Iris pigment epithelial cell (primary cell): ENCODE results near the gene PLIN3.
"Not testable (repeated sequence)": the region's sequence is repeated elsewhere in the genome, so short reads cannot be mapped to it uniquely, and the experiment has no call there.

Source experiments
- DNase-seq: peaks from one replicate; pipeline ENCODE4 v3.0.0-alpha.2; 2011; ENCODE audit warnings: low read depth

Gene PLIN3

DNA sequence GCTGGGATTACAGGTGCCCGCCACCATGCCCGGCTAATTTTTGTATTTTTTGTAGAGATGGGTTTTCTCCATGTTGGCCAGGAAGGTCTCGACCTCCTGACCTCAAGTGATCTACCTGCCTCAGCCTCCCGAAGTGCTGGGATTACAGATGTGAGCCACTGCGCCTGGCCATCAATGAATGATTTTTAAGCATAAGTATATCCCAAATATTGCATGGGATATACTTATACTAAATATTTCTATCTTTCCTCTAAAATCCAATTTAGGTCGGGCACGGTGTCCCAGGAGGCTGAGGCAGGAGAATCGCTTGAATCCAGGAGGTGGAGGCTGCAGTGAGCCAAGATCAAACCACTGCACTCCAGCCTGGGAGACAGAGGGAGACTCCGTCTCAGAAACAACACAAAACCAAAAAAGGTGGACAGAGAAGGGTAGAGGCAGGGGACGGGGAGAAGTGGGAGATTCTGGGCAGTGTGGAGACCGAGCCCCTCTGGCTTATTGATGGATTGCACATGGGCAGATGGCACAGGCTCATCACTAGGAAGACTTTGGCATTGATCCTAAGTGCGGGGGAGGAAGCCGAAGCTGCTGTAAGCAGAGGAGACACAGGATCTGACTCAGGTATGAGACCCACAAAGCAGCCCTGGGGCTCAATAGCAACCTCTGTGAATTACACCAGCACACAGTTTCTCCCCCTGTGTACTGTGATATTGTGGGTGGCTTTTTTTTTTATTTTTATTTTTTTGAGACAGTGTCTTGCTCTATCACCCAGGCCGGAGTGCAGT is 21.8 kb upstream of the PLIN3 start:
- peak; percentile 80 for DNase-seq

- DNase-seq = not testable (repeated sequence)
Measured at GRCh38 chr19:4887803-4888202, 20.3 kb upstream of the PLIN3 start.

GRCh38 chr19:4884993-4885392 is 17.5 kb upstream of the PLIN3 start:
- DNase-seq = not testable (repeated sequence)

GRCh38 chr19:4882874-4883273 is 15.4 kb upstream of the PLIN3 start:
- DNase-seq = not testable (repeated sequence)

GRCh38 chr19:4879041-4879440 is 11.6 kb upstream of the PLIN3 start:
- no peak for DNase-seq

- DNase-seq = no peak
Measured at GRCh38 chr19:4878491-4878968, 11.1 kb upstream of the PLIN3 start.

GRCh38 chr19:4877753-4878490 is 10.5 kb upstream of the PLIN3 start:
- DNase-seq = no peak

DNA sequence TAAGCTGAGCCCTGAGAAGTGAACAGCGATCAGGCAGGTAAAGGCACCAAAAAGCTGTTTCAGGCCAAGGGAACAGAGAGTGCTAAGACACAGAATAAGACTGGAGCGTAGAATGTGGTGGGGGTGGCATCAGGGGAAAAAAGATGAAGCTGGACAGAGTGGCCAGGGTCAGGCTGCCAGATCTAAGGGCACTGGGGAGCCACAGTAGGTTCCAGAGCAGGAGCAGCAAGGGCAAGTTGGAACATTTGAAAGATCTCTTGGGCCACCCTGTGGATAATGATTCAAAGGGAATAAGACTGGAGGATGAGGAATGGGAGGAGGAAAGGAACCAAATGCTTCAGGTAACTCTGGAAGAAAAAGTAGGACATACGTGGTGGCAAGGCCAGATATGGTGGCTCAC is 6.5 kb upstream of the PLIN3 start:
- DNase-seq = no peak

DNA sequence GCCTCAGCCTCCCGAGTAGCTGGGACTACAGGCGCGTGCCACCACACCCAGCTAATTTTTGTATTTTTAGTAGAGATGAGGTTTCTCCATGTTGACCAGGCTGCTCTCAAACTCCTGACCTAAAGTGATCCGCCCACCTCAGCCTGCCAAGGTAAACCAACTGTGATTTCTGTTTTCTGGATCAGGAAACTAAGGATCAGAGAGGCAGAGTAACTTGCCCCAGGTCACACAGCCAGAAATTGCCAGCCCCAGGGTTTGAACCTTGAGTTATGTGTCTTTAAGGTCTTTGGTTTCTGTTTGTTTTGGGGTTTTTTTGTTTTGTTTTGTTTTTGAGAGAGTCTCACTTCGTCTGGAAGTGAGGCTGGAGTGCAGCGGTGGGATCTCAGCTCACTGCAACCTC is 4.2 kb upstream of the PLIN3 start:
- no peak for DNase-seq

GRCh38 chr19:4870025-4870700 is 2.7 kb upstream of the PLIN3 start:
- peak; percentile 94 for DNase-seq

DNA sequence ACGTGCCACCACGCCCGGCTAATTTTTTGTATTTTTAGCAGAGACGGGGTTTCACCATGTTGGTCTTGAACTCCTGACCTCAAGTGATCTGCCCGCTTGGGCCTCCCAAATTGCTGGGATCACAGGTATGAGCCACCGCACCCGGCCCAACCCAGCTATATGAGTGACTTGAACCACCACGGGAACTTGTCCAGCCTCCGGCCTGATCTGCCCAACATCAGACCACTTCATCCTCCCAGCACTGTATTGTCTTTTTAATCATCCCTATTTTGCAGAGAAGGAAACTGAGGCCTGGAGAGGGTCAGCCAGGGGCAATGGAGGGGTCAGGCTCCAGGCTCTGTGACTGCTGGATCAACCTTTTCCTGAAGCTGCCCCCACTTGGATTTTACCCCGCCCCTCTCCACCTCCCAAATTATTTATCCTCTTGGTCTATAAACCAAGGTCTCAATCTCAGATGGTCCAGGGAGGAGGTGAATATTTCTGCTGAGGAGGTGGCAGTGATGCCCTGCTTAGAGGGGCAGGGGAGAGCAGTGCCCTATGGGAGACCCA is 893 bp upstream of the PLIN3 start:
- no peak for DNase-seq

DNA sequence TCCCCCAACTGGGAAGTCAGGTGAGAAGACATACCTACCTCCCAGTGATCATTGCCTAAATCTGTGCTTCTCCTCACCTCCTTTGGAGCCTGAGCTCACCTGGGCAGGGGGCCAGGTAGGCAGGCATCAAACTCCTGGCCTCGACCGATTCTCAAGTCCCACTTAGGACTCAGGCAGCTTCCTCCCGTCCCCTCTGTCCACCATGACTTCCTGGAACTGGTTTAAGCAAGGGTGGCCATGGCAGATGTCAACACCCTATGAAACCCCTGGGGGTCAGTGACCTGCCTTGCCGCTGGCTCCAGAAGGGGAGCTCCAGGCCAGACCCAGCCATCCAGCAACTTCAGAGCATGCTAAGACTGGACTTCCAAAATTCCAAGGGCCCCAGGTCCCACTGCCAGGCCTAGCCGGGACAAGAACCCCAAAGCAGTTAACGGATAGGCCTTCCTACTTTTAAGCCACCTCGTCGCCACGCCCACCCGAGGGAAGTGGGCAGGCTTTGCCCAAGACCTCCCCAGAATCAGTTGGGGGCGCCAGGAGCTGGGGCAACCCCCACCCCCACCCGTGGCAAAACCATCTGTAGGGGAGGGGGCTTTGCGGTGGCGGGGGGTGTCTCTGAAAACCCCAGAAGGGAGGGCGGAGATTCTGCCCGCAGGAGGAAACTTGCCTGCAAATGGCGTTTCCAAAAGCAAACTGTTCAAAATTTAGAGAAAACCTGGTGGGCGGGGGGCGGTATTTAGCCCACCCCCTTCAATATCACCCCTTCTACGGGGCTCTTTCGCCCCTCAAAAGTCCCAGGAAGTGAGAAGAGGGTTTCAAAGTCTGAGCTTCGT is 657 bp downstream of the PLIN3 start:
- DNase-seq = peak; percentile 46

GRCh38 chr19:4861147-4861546 is 6.3 kb downstream of the PLIN3 start:
- no peak for DNase-seq

DNA sequence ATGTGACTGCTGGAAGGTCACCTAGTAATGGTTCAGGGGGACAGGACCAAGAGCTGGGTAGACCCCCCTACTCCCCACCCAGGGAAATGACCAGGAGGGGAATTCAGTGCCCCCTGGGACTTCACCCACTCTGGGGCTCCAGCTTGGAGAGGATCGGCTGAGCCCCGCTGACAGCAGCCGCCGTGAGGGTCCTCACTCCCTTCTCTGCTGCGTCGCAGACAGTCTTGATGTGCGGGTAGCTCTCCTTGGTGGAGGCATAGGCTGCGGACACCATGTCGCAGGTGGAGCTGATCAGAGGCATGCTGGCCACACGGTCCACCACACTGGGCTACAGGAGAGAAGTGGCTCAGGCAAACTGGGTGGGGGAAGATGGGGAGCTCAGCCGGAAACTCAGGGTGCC is 7.8 kb downstream of the PLIN3 start:
- DNase-seq = no peak

GRCh38 chr19:4856468-4856867 is 11.0 kb downstream of the PLIN3 start:
- not testable (repeated sequence) for DNase-seq

GRCh38 chr19:4853506-4853905 is 14.0 kb downstream of the PLIN3 start:
- DNase-seq = not testable (repeated sequence)

GRCh38 chr19:4852484-4852883 is 15.0 kb downstream of the PLIN3 start:
- DNase-seq = no peak

- DNase-seq = peak; percentile 17
Measured at GRCh38 chr19:4851551-4852290, 15.7 kb downstream of the PLIN3 start.

DNA sequence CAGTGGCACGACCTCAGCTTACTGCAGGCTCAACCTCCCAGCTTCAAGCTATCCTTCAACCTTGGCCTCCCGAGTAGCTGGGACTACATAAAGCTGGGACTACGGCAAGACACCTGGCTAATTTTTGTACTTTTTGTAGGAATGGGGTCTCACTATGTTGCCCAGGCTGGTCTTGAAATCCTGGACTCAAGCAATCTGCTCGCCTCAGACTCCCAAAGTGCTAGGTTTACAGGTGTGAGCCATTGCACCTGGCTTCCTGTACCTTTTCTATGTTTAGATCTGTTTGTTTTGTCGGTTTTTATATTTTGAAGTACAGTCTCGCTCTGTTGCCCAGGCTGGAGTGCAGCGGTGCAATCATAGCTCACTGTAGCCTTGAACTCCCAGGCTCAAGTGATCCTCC is 18.4 kb downstream of the PLIN3 start:
- no peak for DNase-seq

GRCh38 chr19:4847190-4847973 is 20.1 kb downstream of the PLIN3 start:
- DNase-seq = no peak
